HG03460 (cell line): Measurements from ENCODE around the gene ARPIN.
"Not testable (repeated sequence)": the region's sequence is repeated elsewhere in the genome, so short reads cannot be mapped to it uniquely, and the experiment has no call there.

ENCODE experiments used
- ATAC-seq: cut with Tn5 transposase; IDR thresholded peaks from one replicate; pipeline ENCODE4 v1.9.1; 2021; ENCODE audit not compliant: unreplicated experiment

ARPIN gene

GRCh38 chr15:89912674-89913396, at the start of gene ARPIN:
Gene ARPIN (minus strand): TSS chr15:89912952. CDS start chr15:89912835, 117 bp downstream.
- no peak for ATAC-seq

- no peak for ATAC-seq
Observed at GRCh38 chr15:89958107-89958805, 45.5 kb upstream of the ARPIN start.

DNA sequence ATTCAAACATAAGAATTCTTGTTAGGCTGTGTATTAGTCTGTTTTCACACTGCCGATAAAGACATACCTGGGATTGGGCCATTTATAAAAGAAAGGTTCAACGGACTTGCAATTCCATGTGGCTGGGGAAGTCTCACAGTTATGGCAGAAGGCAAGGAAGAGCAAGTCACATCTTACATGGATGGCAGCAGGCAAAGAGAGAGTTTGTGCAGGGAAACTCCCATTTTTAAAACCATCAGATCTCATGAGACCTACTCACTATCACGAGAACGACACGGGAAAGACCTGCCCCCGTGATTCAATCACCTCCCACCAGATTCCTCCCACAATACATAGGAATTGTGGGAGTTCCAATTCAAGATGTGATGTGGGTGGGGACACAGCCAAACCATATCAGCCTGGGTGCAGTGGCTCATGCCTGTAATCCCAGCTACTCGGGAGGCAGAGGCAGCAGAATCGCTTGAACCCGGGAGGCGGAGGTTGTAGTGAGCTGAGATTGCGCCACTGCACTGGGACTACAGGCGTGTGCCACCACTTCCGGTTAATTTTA, 42.8 kb upstream of the ARPIN start:
- ATAC-seq, result not testable (repeated sequence)

- ATAC-seq, result no peak
Observed at GRCh38 chr15:89954541-89954940, 41.8 kb upstream of the ARPIN start.

GRCh38 chr15:89948796-89949195, 36.0 kb upstream of the ARPIN start:
- ATAC-seq, result no peak

- ATAC-seq, result no peak
Observed at GRCh38 chr15:89947385-89947784, 34.6 kb upstream of the ARPIN start.

DNA sequence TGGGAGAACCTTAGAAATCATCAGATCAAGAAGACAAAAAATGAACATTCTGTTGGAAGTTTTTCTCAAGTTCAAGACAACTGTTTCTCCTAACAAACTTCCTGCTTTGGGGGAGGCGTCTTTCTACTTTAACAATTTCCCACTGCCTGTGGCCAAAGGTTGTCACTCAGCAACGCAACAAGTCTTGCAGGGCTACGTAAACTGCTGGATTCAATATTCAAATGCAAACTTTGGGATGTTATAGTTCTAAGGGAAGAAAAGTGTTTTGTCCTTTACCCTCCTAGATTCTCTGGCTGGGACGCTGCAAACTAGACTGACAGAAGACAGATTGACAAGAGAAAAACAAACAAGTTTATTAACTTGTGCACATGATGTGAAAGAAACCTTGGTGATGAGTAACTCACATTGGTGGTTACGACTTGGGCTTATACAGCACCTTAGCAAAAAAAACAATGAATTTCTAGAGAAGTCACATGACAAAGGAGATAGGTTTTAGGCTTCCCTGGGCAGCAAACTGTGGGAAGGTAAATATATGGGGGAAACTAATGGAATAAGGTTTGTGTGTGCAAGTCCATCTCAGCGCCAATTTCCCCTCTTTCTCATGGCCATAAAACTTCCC, 34.0 kb upstream of the ARPIN start:
- no peak for ATAC-seq

DNA sequence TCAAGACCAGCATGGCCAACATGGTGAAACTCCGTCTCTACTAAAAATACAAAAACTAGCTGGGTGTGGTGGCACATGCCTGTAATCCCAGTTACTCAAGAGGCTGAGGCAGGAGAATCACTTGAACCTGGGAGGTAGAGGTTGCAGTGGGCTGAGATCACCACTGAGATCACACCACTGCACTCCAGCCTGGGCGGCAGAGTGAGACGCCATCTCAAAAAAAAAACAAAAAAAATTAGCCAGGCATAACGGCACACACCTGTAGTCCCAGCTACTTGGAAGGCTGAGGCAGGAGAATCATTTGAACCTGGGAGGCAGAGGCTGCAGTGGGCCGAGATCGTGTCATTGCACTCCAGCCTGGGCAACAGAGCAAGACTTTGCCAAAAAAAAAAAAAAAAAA, 31.0 kb upstream of the ARPIN start:
- ATAC-seq, result not testable (repeated sequence)

GRCh38 chr15:89939910-89940309, 27.2 kb upstream of the ARPIN start:
- ATAC-seq, result no peak

GRCh38 chr15:89939377-89939776, 26.6 kb upstream of the ARPIN start:
- not testable (repeated sequence) for ATAC-seq

DNA sequence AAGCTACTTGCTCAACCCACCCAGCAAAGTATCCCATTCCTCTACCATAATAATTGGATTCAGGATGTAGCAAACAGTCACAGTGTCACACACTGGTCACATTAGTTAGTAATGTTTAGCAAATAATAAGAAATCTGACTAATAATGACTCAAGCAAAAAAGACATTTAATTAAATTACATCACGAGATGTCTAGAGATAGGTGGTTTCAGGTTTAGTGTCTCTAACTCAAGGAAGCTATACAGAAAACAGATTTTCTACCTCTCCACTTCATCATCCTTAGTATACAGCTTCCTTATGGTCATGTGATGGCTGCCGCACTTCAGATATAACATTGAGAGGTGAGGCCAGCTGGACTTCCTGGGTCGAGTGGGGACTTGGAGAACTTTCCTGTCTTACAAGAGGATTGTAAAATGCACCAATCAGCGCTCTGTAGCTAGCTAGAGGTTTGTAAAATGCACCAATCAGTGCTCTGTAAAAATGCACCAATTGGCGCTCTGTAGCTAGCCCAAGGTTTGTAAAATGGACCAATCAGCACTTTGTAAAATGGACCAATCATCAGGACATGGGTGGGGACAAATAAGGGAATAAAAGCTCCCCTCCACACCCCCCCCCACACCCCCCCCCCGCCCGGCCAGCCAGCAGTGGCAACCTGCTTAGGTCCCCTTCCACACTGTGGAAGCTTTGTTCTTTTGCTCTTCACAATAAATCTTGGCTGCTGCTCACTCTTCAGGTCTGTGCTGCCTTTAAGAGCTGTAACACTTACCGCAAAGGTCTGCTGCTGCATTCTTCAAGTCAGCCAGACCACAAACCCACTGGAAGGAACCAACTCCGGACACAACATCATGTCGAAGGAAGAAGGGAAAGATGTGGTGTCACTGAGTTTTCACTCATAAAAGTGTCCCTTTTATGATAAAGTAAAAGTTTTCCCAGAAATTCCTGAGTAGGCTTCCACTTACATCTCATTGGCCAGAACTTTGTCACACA, 24.9 kb upstream of the ARPIN start:
- ATAC-seq, result no peak

DNA sequence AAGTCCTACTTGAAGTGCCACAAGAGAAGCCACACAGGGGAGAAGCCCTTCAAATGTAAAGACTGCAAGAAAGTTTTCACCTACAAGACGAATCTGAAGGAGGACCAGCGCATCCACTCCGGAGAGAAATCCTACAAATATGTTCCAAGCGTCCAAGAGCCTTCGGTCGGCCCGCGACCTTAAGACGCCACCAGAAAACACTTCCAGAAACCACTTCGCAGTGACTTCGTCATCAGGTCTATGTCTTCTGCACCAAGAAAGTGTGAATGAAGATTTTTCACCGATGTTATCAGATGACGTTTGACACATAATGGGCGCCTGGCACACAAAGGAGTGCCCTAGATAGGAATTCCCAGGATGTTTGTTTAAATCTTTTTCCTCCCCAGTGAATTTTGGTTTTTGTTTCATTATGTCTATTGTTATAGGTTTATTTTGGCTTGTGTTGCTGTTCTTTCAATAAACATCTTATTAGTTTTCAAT, 24.1 kb upstream of the ARPIN start:
- ATAC-seq, result no peak

GRCh38 chr15:89936051-89936785, 23.5 kb upstream of the ARPIN start:
- ATAC-seq, result no peak

DNA sequence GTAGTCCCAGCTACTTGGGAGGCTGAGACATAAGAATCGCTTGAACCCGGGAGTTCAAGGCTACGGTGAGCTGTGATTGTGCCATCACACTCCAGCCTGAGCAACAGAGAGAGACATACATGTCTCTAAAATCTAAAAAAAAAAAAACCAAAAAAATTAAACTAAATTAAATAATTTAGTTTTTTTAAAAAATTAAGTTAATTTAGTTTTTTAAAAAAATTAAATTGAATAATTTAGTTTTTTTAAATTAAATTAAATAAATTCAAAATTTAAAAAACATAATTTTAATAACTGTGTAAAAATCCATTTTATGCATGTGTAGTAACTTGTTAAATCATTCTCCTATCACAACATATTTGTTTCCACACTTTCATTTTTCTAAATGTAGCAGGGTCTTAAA, 20.1 kb upstream of the ARPIN start:
- ATAC-seq, result no peak

- no peak for ATAC-seq
Observed at GRCh38 chr15:89928421-89928820, 15.7 kb upstream of the ARPIN start.

DNA sequence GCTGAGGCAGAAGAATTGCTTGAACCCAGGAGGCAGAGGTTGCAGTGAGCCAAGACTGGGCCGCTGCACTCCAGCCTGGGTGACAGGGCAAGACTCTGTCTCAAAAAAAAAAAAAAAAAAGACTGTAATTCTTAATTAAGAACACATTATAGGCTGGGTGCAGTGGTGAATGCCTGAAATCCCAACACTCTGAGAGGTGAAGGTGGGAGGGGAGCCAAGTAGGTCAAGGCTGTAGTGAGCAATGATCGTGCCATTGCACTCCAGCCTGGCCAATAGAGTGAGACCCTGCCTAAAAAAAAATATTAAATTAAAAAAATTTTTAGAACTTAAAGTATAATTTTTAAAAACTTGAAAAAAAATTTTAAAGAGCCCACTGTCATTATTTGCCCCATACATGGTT, 13.4 kb upstream of the ARPIN start:
- ATAC-seq, result no peak

DNA sequence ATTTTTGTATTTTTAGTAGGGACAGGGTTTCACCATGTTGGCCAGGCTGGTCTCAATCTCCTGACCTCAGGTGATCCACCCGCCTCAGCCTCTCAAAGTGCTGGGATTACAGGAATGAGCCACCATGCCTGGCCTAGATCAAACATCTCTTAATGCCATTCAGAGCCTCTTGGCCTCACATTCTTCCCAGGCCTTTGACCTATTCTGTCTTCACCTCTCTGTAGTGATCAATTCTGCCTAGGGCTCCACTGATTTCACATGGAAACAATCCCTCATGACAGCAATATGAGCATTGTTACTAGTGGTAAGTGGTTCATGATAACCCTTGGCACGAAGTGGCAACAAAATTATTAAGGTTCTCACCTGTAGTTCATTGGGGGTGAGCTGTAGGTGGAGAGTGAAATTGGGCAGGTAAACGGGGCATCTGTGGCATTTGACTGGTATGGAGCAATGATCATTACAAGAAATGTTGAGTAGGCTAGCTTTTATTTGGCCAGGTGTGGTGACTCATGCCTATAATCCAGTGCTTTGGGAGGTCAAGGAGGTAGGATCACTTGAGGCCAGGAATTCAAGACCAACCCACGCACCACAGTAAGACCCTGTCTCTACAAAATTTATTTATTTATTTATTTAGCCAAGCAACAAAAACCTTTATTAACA, 4.8 kb upstream of the ARPIN start:
- no peak for ATAC-seq

GRCh38 chr15:89916660-89917059, 3.9 kb upstream of the ARPIN start:
- ATAC-seq, result no peak

DNA sequence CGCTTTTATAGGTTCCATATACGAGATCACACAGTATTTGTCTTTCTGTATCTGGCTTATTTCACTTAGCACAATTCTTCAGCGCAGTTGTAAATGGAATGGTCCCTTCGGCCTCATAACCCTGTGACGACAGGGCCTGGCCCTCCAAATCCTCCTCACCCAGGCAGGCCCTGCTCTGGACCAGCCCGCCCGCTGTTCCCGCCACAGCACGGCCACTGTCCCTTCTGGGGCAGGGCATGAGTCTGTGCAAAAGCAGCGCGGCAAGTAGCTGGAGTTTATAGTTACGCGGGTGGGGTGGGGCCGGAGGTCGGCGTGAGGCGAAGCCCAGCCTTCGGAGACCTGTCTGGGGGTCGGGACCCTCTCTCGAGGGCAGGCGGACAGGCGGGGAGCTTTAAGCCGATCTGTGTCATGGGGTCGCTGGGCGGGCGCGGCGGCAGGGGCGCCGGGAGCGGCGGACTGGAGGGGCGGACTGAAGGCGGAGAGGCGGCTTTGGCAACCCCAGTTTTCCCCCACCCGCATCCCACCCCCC, 543 bp downstream of the ARPIN start:
- ATAC-seq, result no peak
